T-cell (primary cell): Measurements from ENCODE around the gene DEFB129. TPM values are rescaled to one million over a fixed set of nuclear protein-coding genes. Genes with fewer than 3 reads are reported as not detected.

Source experiments
- ATAC-seq, 4 experiments: fragments of 200-7000 bp in 3 of 4; fragments of 150-1000 bp in 1 of 4; cut with Tn5 transposase; replicated peaks in 1 of 4; 1 replicate in 3 of 4; 2 replicates in 1 of 4; pipeline ENCODE4 v1.10.0; 2021; ENCODE audit warnings: moderate library complexity in 3 of 4, mild to moderate bottlenecking in 2 of 4, moderate number of reproducible peaks in 1 of 4
- CTCF ChIA-PET, 2 donors: fragments of 300-600 bp; sonication (Branson Sonifier 250); formaldehyde crosslinking; loops; one replicate each; lab custom pipeline; 2022; ENCODE audit warnings: antibody characterized with exemption in 2 of 2; lab: Charles Lee
- POLR2A ChIA-PET, 2 donors: fragments of 300-600 bp; sonication (Branson Sonifier 250); formaldehyde crosslinking; loops; one replicate each; lab custom pipeline; 2022; ENCODE audit warnings: antibody characterized with exemption in 2 of 2; lab: Charles Lee
- DNase-seq, 35 experiments: peaks; one replicate each; pipeline versions ENCODE4 v3.0.0 to v3.0.0-alpha.2; 2013 to 2023
- H3K27ac ChIP-seq: one replicate; pipeline ENCODE4 v1.5.1; 2013; ENCODE audit warnings: low read length
- H3K27me3 ChIP-seq, 2 experiments: replicated peaks in 1 of 2; 1 replicate in 1 of 2; 2 replicates in 1 of 2; pipeline versions ENCODE4 v1.6.1 to v1.7.0; 2013; ENCODE audit warnings: low read length in 1 of 2, mixed read lengths in 1 of 2; ENCODE audit not compliant: control insufficient read depth in 2 of 2, insufficient read depth in 2 of 2; ENCODE audit errors: extremely low read depth in 1 of 2
- H3K36me3 ChIP-seq, 2 donors: 1 replicate in 1 of 2; 2 replicates in 1 of 2; pipeline versions ENCODE4 v1.6.1 to v1.7.0; 2013; ENCODE audit warnings: low read length in 1 of 2; ENCODE audit not compliant: control insufficient read depth in 2 of 2, insufficient read depth in 1 of 2; ENCODE audit errors: extremely low read depth in 1 of 2
- H3K4me1 ChIP-seq, 2 experiments: 1 replicate in 1 of 2; 2 replicates in 1 of 2; pipeline versions ENCODE4 v1.6.1 to v1.7.0; 2013; ENCODE audit warnings: low read length in 2 of 2, mixed read lengths in 1 of 2; ENCODE audit not compliant: insufficient read depth in 2 of 2, control insufficient read depth in 1 of 2; ENCODE audit errors: extremely low read depth in 1 of 2
- H3K4me3 ChIP-seq, 2 donors: 1 replicate in 1 of 2; 2 replicates in 1 of 2; pipeline versions ENCODE4 v1.5.1 to v1.7.0; 2013; ENCODE audit warnings: mild to moderate bottlenecking in 2 of 2, low read length in 1 of 2, moderate library complexity in 1 of 2; ENCODE audit not compliant: control insufficient read depth in 1 of 2; ENCODE audit errors: extremely low read depth in 1 of 2
- H3K9me3 ChIP-seq: 2 replicates; pipeline ENCODE4 v1.7.0; 2013
- H3K27ac Mint-ChIP-seq, 2 donors: one replicate each; pipeline ENCODE4 v1.8.0; 2020 to 2021; ENCODE audit warnings: mild to moderate bottlenecking in 2 of 2, mixed read lengths in 2 of 2
- H3K27me3 Mint-ChIP-seq, 2 donors: one replicate each; pipeline ENCODE4 v1.8.0; 2021 to 2022; ENCODE audit warnings: mixed read lengths in 2 of 2
- H3K36me3 Mint-ChIP-seq: one replicate; pipeline ENCODE4 v1.8.0; 2021; ENCODE audit warnings: mixed read lengths
- H3K4me1 Mint-ChIP-seq, 3 donors: one replicate each; pipeline ENCODE4 v1.8.0; 2020 to 2022; ENCODE audit warnings: mixed read lengths in 3 of 3, mild to moderate bottlenecking in 1 of 3
- H3K4me3 Mint-ChIP-seq, 3 donors: one replicate each; pipeline ENCODE4 v1.8.0; 2020 to 2022; ENCODE audit warnings: mild to moderate bottlenecking in 3 of 3, mixed read lengths in 3 of 3, moderate library complexity in 3 of 3
- H3K9me3 Mint-ChIP-seq, 3 donors: one replicate each; pipeline ENCODE4 v1.8.0; 2020 to 2022; ENCODE audit warnings: mixed read lengths in 3 of 3
- WGBS: methylation state at CpG from one replicate; pipeline ENCODE4 v1.1.5; 2013; ENCODE audit warnings: missing lambda C conversion rate; ENCODE audit not compliant: insufficient coverage; 5-methylcytosine and 5-hydroxymethylcytosine counted together
- total RNA-seq, 35 experiments: library from RNA in 6 of 35; stranded (reverse) in 6 of 35; fragments of 120-200 nt in 1 of 35; gene quantifications; one replicate each; pipeline versions ENCODE4 v1.2.1 to v1.2.4 and lab custom pipeline; 2013 to 2026

The DEFB129 gene
- total RNA-seq, 5 donors from 2014 or later (not counting 1 experiment from before 2014, with no cell fraction given) = not detected

DNA sequence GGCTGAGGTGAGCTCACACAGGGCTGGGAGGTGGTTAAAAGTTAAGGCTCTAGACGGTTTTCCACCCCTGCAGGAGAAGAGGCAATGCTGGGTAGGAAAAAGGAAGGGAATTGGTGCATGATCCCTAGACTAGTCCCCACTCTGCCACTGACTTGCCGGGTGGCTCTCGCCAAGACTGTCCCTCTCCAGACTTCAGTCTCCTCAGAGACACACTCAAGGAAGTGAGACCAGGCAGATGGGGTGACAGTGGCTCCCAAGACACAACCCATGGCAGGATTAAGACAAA lies 50.4 kb downstream of the DEFB129 start:
- ChIA-PET POLR2A (no interaction called here), CTCF (no interaction called here)
- no peaks in the 10 kb centered on the region for H3K9me3 ChIP-seq
- H3K27ac ChIP-seq = no peak overlapping the region
- Mint-ChIP-seq H3K4me3 (no peak overlapping the region), H3K4me1 (no peaks in the 10 kb centered on the region), H3K27me3 (no peaks in the 10 kb centered on the region), H3K9me3 (no peaks in the 10 kb centered on the region), H3K27ac (no peak overlapping the region), H3K36me3 (peaks cover 7% of the 10 kb centered on the region)
- peaks cover 0 to 9% of the 10 kb centered on the region in 2 donors for H3K36me3 ChIP-seq
- H3K27me3 ChIP-seq = no peaks in the 10 kb centered on the region
- no peak overlapping the region for H3K4me3 ChIP-seq
- ATAC-seq = no peak
- no peak for DNase-seq
- no peaks in the 10 kb centered on the region for H3K4me1 ChIP-seq
- WGBS = no CpG with 5 or more reads among the region's 3 CpGs

DNA sequence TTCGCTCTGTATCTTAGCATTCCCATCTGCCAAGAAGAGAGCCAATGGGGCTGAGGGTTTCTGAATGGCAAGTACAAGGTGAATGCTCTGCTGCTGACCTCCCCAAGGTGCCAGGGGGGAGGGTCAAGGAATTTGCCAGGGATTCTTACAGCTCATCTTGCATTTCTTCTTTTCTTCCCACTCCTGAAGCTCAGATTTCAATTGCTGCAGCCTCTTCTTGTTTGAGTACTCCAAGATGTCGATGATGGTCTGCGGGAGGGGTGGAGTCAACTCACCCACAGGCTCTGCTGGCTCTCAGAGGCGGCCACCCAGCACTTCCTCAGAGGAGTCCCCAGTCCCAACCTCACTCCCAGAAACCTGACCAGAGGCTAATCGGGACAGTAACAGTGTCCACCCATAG lies 51.1 kb downstream of the DEFB129 start:
- Mint-ChIP-seq H3K4me1 (no peaks in the 10 kb centered on the region), H3K9me3 (no peaks in the 10 kb centered on the region), H3K4me3 (no peak overlapping the region), H3K27me3 (no peaks in the 10 kb centered on the region), H3K27ac (no peak overlapping the region), H3K36me3 (peaks cover 7% of the 10 kb centered on the region)
- peaks cover 0 to 9% of the 10 kb centered on the region in 2 donors for H3K36me3 ChIP-seq
- DNase-seq (no peak), ATAC-seq (no peak)
- CTCF ChIA-PET = no interaction called here
- 100% methylated on average over 1 of the region's 5 CpGs for WGBS
- POLR2A ChIA-PET = no interaction called here
- no peak overlapping the region for H3K4me3 ChIP-seq
- H3K9me3 ChIP-seq = no peaks in the 10 kb centered on the region
- no peak overlapping the region for H3K27ac ChIP-seq
- no peaks in the 10 kb centered on the region for H3K4me1 ChIP-seq
- no peaks in the 10 kb centered on the region for H3K27me3 ChIP-seq

DNA sequence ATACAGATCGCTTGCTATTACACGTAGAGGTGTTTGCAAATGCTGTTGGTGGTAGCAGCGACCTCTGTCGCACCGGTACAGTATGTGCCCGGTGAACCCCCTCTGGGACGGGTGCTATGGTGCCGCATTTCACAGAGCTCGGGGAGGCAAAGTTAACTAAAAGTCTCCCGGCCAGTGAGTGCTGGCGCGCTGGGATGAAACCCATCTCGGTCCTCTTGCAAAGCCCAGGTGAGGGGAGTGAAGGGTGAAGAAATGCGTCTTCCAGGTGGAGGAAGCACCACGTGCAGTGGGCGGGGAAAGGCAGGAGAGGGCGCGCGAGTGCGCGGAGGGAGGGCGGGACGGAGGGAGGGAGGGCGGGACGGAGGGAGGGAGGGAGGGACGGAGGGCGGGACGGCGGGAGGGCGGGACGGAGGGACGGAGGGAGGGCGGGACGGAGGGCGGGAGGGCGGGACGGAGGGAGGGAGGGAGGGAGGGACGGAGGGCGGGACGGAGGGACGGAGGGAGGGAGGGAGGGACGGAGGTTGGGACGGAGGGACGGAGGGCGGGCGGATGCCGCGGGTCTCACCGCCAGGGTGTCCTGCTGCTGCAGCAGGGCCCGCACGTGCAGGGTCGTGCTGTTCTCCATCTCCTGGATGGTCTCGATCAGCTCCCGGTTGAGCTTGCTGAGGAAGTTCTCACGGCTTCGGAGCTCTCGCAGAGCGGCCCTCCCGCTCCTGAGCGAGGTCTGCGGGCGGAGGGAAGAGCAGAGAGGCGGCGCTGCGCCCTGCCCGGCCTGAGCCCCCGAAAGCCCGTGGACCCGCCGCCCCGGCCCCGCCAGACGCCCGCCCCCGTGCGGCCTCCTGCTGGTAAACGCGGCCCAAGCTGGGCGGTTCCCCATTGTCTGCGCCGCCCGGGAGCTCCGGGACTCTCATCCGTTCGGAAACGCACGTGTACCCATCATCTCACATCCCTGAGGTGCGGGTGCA lies 51.8 kb downstream of the DEFB129 start:
- peaks cover 7% of the 10 kb centered on the region for H3K36me3 Mint-ChIP-seq
- WGBS = 97% methylated on average over 43 of the region's 88 CpGs
- ATAC-seq = peak in 1 of 4 experiments; percentile 50
- Histone ChIP-seq H3K4me1 (no peaks in the 10 kb centered on the region), H3K27me3 (no peaks in the 10 kb centered on the region), H3K9me3 (no peaks in the 10 kb centered on the region), H3K27ac (no peak overlapping the region), H3K4me3 (no peak overlapping the region), H3K36me3 (peaks cover 0 to 9% of the 10 kb centered on the region in 2 donors)
- POLR2A ChIA-PET = interaction anchor here in 1 of 2 donors (0.5 kb wide), 1 partner anchor 18 kb away, joined by 3 read pairs; no protein-coding TSS in a partner anchor
- CTCF ChIA-PET = no interaction called here
- peak overlapping the region in 1 of 3 donors; percentile 48 for H3K4me3 Mint-ChIP-seq
- H3K27me3 Mint-ChIP-seq = no peaks in the 10 kb centered on the region
- H3K27ac Mint-ChIP-seq = no peak overlapping the region
- DNase-seq = peak in 2 of 35 experiments; percentile 14 to 21
- H3K9me3 Mint-ChIP-seq = no peaks in the 10 kb centered on the region
- H3K4me1 Mint-ChIP-seq = no peaks in the 10 kb centered on the region

Other genes starting within 250 kb of the DEFB129 start
- not detected for gene DEFB125, start 139.6 kb upstream of the DEFB129 start, total RNA-seq
- gene DEFB126, start 84.7 kb upstream of the DEFB129 start, total RNA-seq = not detected
- not detected for gene DEFB127, start 69.8 kb upstream of the DEFB129 start, total RNA-seq
- gene DEFB128, start 37.5 kb upstream of the DEFB129 start, total RNA-seq = not detected
- gene DEFB132, start 30.5 kb downstream of the DEFB129 start, total RNA-seq = not detected
- gene C20orf96, start 63.5 kb downstream of the DEFB129 start, total RNA-seq = 1 to 10 TPM; 2.5 to 3.2 (median 2.8) TPM
- gene ZCCHC3, start 70.3 kb downstream of the DEFB129 start, total RNA-seq = 10 to 100 TPM; 16.7 to 30.2 (median 27.3) TPM
- 10 to 100 TPM in 4 of 5 donors, 1 to 10 TPM in 1; 7.3 to 14.9 (median 11.4) TPM for gene SOX12, start 98.3 kb downstream of the DEFB129 start, total RNA-seq
- 1 to 10 TPM in 4 of 5 donors, under 1 TPM in 1; 0.70 to 1.8 (median 1.3) TPM for gene NRSN2, start 119.9 kb downstream of the DEFB129 start, total RNA-seq
- gene TRIB3, start 153.5 kb downstream of the DEFB129 start, total RNA-seq = 10 to 100 TPM in 3 of 5 donors, 1 to 10 TPM in 2; 3.2 to 19.2 (median 16.0) TPM
- gene RBCK1, start 181.0 kb downstream of the DEFB129 start, total RNA-seq = 100 to 1,000 TPM in 3 of 5 donors, 10 to 100 TPM in 2; 87.0 to 110 (median 105) TPM
- 10 to 100 TPM; 28.9 to 42.7 (median 39.5) TPM for gene TBC1D20, start 235.3 kb downstream of the DEFB129 start, total RNA-seq